HG02970 (cell line): ENCODE measurements around the gene RADX.

Experiments
- ATAC-seq: cut with Tn5 transposase; IDR thresholded peaks from one replicate; pipeline ENCODE4 v1.9.1; 2021; ENCODE audit warnings: mild to moderate bottlenecking, moderate library complexity, moderate number of reproducible peaks; ENCODE audit not compliant: unreplicated experiment, low FRiP score

The RADX gene

DNA sequence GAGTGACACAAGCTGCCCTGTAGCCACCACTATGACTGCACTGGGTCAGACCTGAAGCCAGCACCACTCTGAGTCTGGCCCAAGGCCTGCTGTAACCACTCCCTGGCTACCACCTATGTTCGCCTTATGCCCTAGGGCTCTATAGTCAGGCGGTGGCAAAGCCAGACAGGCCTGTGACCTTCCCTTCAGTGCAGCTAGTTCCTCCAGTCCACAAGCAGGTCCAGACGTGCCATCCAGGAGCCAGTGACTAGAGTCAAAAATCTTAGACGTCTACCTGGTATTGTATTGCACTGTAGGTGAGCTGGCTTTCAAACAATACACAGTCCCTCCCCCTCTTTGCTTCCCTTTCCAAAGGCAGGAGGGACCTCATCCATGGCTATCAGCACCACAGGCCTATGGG lies 60.7 kb downstream of the RADX start:
- ATAC-seq = no peak

GRCh38 chrX:106680716-106681115 lies 68.9 kb downstream of the RADX start:
- ATAC-seq = no peak

GRCh38 chrX:106684207-106684606 lies 72.4 kb downstream of the RADX start:
- no peak for ATAC-seq

GRCh38 chrX:106692425-106693065 lies 80.8 kb downstream of the RADX start:
- ATAC-seq = no peak

DNA sequence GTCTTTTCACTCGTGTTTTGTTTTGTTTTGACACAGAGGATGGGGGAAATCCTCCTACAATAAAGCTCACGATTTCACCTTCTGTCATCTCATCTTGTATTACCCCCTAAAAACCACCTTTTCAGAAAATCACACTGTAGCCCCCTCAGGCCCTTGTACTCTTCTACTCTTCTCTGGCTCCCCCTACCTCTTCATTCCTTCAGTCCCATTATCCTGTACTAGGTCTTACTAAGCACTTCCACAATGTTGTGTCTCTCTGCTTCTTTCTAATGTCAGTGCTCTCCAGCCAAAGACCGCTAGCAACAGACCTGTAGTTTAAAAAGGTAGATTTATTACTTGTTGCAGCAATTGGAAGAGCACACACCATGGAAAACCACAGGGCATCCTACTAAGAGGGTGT lies 84.7 kb downstream of the RADX start:
- no peak for ATAC-seq

DNA sequence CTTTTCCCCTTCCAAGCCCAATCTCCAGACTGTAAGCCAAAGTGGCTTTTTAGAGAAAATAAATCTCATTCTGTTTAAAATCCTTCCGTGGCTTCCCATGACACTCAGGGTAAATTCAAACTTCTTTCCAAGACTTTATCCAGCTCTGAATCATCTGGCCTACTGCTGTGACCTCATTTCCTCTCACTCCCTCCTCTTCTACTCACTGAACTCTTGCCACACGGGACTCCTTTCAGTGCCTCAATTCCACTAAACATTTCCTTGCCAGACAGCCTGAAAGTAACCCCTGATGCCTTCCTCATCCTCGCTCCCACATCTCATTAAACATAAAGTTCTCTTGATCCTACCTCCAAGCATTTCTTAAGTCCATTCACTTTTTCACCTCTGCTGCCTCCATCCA lies 86.9 kb downstream of the RADX start:
- no peak for ATAC-seq

DNA sequence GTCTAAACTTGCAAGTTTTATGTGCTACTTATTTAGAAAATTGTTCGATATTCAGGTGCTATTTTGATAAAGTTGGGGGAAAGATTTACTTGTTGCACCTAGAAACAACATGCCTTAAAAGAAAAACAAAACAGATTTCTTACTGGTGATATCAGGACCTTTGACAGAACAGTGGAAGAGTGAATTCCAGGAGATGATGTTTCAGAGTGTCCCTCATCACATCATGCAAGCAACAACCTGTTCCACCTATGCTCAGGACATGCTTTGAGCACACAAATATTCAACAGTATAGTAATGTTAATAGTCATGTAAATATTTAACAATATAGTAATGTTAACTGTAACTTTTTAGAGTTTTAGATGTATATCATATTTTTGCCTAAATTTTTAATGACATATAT lies 90.9 kb downstream of the RADX start:
- no peak for ATAC-seq

GRCh38 chrX:106706466-106706865 lies 94.7 kb downstream of the RADX start:
- ATAC-seq = no peak

GRCh38 chrX:106707771-106708454 lies 96.1 kb downstream of the RADX start:
- ATAC-seq = no peak

GRCh38 chrX:106710771-106711170 lies 99.0 kb downstream of the RADX start:
- no peak for ATAC-seq

GRCh38 chrX:106711375-106711774 lies 99.6 kb downstream of the RADX start:
- ATAC-seq = no peak

- no peak for ATAC-seq
Measured at GRCh38 chrX:106716004-106716403, 104.2 kb downstream of the RADX start.

GRCh38 chrX:106716463-106716862 lies 104.7 kb downstream of the RADX start:
- no peak for ATAC-seq

- no peak for ATAC-seq
Measured at GRCh38 chrX:106718709-106719108, 106.9 kb downstream of the RADX start.

DNA sequence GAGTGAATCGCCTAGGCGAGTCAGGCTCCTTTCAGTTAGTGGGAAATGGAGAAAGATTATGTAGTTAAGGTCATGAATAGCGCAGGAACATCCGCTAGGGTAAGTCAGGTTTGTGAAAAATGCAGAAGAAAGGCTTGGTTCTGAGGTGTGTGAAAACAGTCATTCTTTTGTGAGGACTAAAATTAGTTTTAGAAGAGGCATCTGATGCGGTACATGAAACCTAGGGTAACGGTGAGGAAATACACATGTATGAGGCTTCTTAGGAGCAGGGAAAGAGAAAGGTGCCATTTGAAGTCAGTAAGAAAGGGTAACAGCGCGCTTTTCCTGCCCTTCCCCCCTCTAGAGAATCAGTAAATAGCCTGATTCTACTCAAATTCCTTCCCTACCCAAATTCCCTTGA lies 114.2 kb downstream of the RADX start:
- no peak for ATAC-seq

GRCh38 chrX:106726485-106727437 lies 115.0 kb downstream of the RADX start, which contains the start of gene RNF128:
Gene RNF128, plus strand, starts transcription at chrX:106726701. Its CDS starts 213 bp downstream, at chrX:106726914.
- ATAC-seq = no peak

GRCh38 chrX:106728337-106728736 lies 116.6 kb downstream of the RADX start:
- ATAC-seq = no peak
